Forelimb muscle (tissue), 1 donor: ENCODE results near the gene ASB4. TPM values are rescaled to one million over a fixed set of nuclear protein-coding genes. Genes with fewer than 3 reads are reported as not detected.
A peak's percentile ranks its signal among the peaks of the same experiment; 100 is the strongest.
"Not testable (repeated sequence)": the region's sequence is repeated elsewhere in the genome, so short reads cannot be mapped to it uniquely, and the experiment has no call there.

Experiments used
- DNase-seq: peaks from one replicate; pipeline ENCODE4 v3.0.0-alpha.2; 2013; ENCODE audit warnings: low read depth
- polyA plus RNA-seq: library from polyadenylated mRNA; unstranded; fragments of 120-200 nt; gene quantifications from one replicate; pipeline ENCODE4 v1.2.1, GENCODE V29; 2013; ENCODE audit not compliant: insufficient read length

Gene ASB4
- polyA plus RNA-seq, 1 donor, result 32.5 TPM

GRCh38 chr7:95478272-95479037 lies 7.3 kb upstream of the ASB4 start:
- no peak for DNase-seq

GRCh38 chr7:95479992-95480624 lies 5.6 kb upstream of the ASB4 start:
- no peak for DNase-seq

DNA sequence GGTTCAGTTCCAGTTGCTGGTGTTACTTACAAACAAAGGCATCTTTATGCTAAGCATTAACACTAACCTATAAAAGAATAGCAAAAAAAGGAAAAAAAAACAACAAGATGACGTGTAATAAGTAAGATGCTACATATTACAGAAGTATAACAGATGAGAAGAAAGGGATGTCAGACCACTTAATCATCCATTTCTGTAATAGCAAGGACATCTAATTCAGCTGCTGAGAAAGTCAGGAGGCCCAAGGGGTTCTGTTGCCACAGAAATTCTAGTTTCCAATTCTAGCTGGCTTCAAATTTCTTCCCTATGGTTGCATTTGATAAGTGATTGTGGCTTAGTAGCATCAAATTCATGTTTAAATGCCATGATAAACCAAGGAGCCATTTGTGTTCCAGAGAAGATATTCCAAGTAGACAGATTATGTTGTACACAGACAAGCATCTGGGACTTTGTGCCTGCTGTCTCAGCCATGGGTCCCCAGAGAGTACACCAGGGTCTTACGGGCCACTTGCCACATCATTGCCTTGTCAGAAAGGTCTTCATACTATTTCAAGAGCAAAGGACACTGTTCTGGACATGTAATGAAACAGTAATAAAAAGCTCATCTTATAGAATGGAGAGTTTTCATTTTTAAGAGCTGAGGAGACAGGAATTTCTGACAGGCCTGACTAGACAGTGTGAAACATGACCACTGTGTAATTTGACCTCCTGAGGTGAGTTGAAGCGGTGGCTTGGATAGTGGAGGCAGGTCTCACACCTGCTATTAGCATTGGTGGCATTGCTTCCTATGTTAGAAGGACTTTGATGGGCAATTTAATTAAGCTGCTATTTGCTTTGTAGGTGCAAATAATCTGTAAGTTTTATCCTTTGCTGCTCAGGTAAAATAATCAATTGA lies 4.2 kb upstream of the ASB4 start:
- DNase-seq, result no peak

- DNase-seq, result no peak
Measured at GRCh38 chr7:95482424-95482823, 3.3 kb upstream of the ASB4 start.

DNA sequence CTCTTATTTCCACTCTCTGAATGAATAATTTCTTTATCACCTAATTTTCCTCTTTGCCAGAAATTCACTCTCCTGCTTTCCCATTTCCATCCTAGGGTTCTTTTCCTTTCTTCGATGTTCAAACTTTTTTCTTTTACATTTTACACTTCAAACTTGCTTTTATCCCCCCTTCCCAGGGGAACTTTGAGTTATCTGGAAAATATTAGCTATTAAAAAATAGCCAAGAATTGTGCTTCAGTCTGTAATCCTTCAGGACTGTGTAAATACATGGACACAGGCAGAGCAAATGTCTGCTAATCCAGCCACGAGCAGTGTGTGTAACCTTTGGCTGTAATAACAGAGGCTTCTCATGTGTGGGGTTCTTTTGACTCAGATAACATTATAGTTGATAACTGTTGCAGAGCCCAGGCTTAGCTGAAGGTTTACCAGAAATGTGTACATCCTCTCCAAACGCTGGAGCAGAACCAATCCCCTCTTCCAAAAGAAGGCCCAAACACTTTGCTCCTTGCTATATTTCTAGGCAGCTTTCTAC lies 4.6 kb downstream of the ASB4 start:
- no peak for DNase-seq

- DNase-seq, result no peak
Measured at GRCh38 chr7:95491201-95491600, 5.5 kb downstream of the ASB4 start.

- no peak for DNase-seq
Measured at GRCh38 chr7:95491634-95492314, 6.0 kb downstream of the ASB4 start.

- DNase-seq, result no peak
Measured at GRCh38 chr7:95493247-95493646, 7.5 kb downstream of the ASB4 start.

DNA sequence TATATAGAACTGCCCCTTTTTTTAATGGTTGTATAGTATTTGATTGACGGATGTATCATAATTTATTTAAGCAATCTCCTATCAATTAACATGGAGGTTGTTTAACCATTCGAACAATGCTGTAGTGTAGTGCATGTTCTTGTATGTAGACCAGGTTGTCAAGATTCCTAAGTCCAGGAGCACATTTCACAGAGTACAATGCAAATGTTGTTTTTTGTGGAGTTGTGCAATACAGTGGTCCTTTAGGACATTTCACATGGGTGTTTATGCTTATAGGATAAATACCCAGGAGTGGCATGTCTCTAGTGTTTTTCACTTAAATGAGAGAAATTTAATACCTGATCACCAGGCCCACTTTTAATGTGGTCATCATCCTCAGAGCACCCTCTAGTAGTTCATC lies 8.1 kb downstream of the ASB4 start:
- DNase-seq, result no peak

- DNase-seq, result no peak
Measured at GRCh38 chr7:95501261-95501832, 15.6 kb downstream of the ASB4 start.

GRCh38 chr7:95502403-95502802 lies 16.7 kb downstream of the ASB4 start:
- no peak for DNase-seq

DNA sequence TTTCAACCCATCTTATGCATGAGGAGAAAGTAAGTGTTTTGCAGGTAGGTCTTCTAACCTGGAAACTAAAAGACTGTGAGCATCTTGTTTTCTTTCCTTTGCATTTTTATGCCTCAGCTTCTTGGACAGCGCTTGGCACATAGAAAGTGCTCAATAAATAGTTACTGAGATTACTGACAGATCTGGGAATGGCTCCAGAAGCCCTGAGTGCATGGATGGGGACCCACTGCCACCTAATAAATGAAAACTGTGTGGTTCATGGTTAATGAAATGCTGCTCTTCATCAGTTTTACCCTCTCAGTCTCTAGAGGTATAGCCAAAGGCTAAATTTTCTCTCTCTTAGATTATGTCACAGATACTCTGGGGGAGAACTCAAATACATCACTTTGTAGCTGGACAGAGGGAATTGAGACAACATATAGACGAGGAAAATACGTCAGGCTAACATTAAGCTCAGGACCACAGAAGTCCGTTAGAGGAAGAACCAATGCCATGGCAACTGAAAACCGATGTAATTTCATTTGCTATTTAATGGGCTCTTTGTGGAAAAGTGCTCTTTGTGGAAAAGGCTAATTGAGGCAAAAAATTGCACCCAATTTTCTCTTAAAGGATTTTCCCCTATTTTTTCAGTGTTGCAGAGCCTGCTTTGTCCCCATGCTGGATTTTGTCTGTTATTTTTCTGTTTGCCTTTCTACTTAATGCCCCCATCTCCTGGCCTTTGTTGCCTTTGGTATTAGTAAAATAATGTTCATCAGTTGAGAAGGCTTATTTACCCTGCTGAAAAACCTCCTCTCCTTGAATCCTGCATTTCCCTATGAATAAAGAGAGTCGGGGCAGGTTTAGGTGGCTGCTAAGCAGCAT lies 17.8 kb downstream of the ASB4 start:
- no peak for DNase-seq

GRCh38 chr7:95504132-95504588 lies 18.4 kb downstream of the ASB4 start:
- DNase-seq, result not testable (repeated sequence)

- no peak for DNase-seq
Measured at GRCh38 chr7:95508780-95509179, 23.0 kb downstream of the ASB4 start.

GRCh38 chr7:95509199-95509598 lies 23.5 kb downstream of the ASB4 start:
- no peak for DNase-seq

GRCh38 chr7:95511716-95512260 lies 26.0 kb downstream of the ASB4 start:
- DNase-seq, result peak; percentile 58

- DNase-seq, result no peak
Measured at GRCh38 chr7:95517458-95517857, 31.7 kb downstream of the ASB4 start.

GRCh38 chr7:95517870-95518269 lies 32.1 kb downstream of the ASB4 start:
- DNase-seq, result no peak

GRCh38 chr7:95520136-95520535 lies 34.4 kb downstream of the ASB4 start:
- no peak for DNase-seq

- no peak for DNase-seq
Measured at GRCh38 chr7:95525503-95525902, 39.8 kb downstream of the ASB4 start.
